OCI-LY1 (cell line): ENCODE data around the gene GNB5.
A peak's percentile ranks its signal among the peaks of the same experiment; 100 is the strongest.

Source experiments
- H2AFZ ChIP-seq: fragments of 200-600 bp; sonication (generic), shearing (Covaris generic); 2 replicates; pipeline ENCODE4 v1.6.0; 2014; ENCODE audit warnings: antibody characterized with exemption, mild to moderate bottlenecking, low read length
- H3F3A ChIP-seq: fragments of 200-600 bp; sonication (generic), shearing (Covaris generic); 2 replicates; pipeline ENCODE4 v1.6.0; 2014; ENCODE audit warnings: mild to moderate bottlenecking, antibody characterized with exemption, low read length, moderate library complexity; ENCODE audit not compliant: insufficient read depth
- H3K27ac ChIP-seq: fragments of 200-600 bp; sonication (generic); 2 replicates; pipeline ENCODE4 v1.5.1; 2014; ENCODE audit warnings: low read length, mixed run types, mild to moderate bottlenecking, low read depth; ENCODE audit not compliant: poor library complexity, severe bottlenecking
- H3K27me3 ChIP-seq: fragments of 200-600 bp; sonication (generic); 2 replicates; pipeline ENCODE4 v1.6.0; 2014; ENCODE audit warnings: antibody characterized with exemption, mild to moderate bottlenecking, low read length, moderate library complexity; ENCODE audit not compliant: insufficient read depth
- H3K36me3 ChIP-seq: fragments of 200-600 bp; sonication (generic); 2 replicates; pipeline ENCODE4 v1.6.1; 2014; ENCODE audit warnings: mild to moderate bottlenecking, antibody characterized with exemption, low read length, moderate library complexity, mixed read lengths; ENCODE audit not compliant: insufficient read depth
- H3K4me1 ChIP-seq: fragments of 200-600 bp; sonication (generic); 2 replicates; pipeline ENCODE4 v1.5.1; 2014; ENCODE audit warnings: mild to moderate bottlenecking, low read length, moderate library complexity; ENCODE audit not compliant: insufficient read depth, severe bottlenecking
- H3K4me2 ChIP-seq: fragments of 200-600 bp; sonication (generic), shearing (Covaris generic); 2 replicates; pipeline ENCODE4 v1.6.1; 2014; ENCODE audit warnings: low read length
- H3K4me3 ChIP-seq: fragments of 200-600 bp; sonication (generic); 2 replicates; pipeline ENCODE4 v1.5.1; 2014; ENCODE audit warnings: low read length, low read depth, mild to moderate bottlenecking, mixed read lengths; ENCODE audit not compliant: poor library complexity, severe bottlenecking
- H3K79me2 ChIP-seq: fragments of 200-600 bp; shearing (Covaris generic); 2 replicates; pipeline ENCODE4 v1.6.1; 2016; ENCODE audit warnings: mixed run types, low read length, mixed read lengths; ENCODE audit not compliant: insufficient read depth
- H3K9ac ChIP-seq: fragments of 200-600 bp; sonication (generic), shearing (Covaris generic); 2 replicates; pipeline ENCODE4 v1.6.1; 2014; ENCODE audit warnings: mild to moderate bottlenecking, low read length, mixed read lengths
- H3K9me2 ChIP-seq: fragments of 200-600 bp; sonication (generic), shearing (Covaris generic); 2 replicates; pipeline ENCODE4 v1.6.1; 2014; ENCODE audit warnings: low read depth, mild to moderate bottlenecking, low read length, mixed read lengths
- H3K9me3 ChIP-seq: fragments of 200-600 bp; shearing (Covaris generic); 2 replicates; pipeline ENCODE4 v1.6.1; 2014; ENCODE audit warnings: low read length, mixed read lengths
- H4K20me1 ChIP-seq: fragments of 200-600 bp; sonication (generic), shearing (Covaris generic); 2 replicates; pipeline ENCODE4 v1.6.0; 2016; ENCODE audit warnings: mild to moderate bottlenecking, low read length; ENCODE audit not compliant: insufficient read depth
- CTCF ChIP-seq: fragments of 200-600 bp; sonication (generic), shearing (Covaris generic); IDR thresholded peaks from 2 replicates; pipeline ENCODE4 v1.5.1; 2017; ENCODE audit warnings: mild to moderate bottlenecking, antibody characterized with exemption, low read length, moderate library complexity, mixed read lengths
- EZH2 ChIP-seq: fragments of 200-600 bp; sonication (generic), shearing (Covaris generic); IDR thresholded peaks from 2 replicates; pipeline ENCODE4 v1.8.0; 2017; ENCODE audit warnings: borderline replicate concordance, mixed run types, mild to moderate bottlenecking, antibody characterized with exemption, low read length, moderate library complexity, mixed read lengths

Gene GNB5

GRCh38 chr15:52140646-52141045 lies 50.5 kb downstream of the GNB5 start:
- no peaks in the 10 kb centered on the region for H3K9me2 ChIP-seq
- H3K9ac ChIP-seq = no peak overlapping the region
- no peaks in the 10 kb centered on the region for H3K27me3 ChIP-seq
- H3K9me3 ChIP-seq = no peaks in the 10 kb centered on the region
- H3K27ac ChIP-seq = no peak overlapping the region
- H3K79me2 ChIP-seq = no peaks in the 10 kb centered on the region
- peaks cover 7% of the 10 kb centered on the region for H3K4me1 ChIP-seq
- no peaks in the 10 kb centered on the region for H4K20me1 ChIP-seq
- no peak overlapping the region for H3K4me2 ChIP-seq
- no peak overlapping the region for H2AFZ ChIP-seq
- H3K4me3 ChIP-seq = no peak overlapping the region
- H3F3A ChIP-seq = no peaks in the 10 kb centered on the region
- TF ChIP-seq CTCF = no peak
- no peak for TF ChIP-seq EZH2
- H3K36me3 ChIP-seq = peaks cover 80% of the 10 kb centered on the region

- Histone ChIP-seq H3K79me2 (no peaks in the 10 kb centered on the region), H3K9me3 (no peaks in the 10 kb centered on the region), H3K4me2 (no peak overlapping the region), H3F3A (no peaks in the 10 kb centered on the region), H3K4me1 (peaks cover 8% of the 10 kb centered on the region), H3K4me3 (no peak overlapping the region), H3K9ac (no peak overlapping the region), H3K9me2 (no peaks in the 10 kb centered on the region), H2AFZ (no peak overlapping the region), H3K27ac (no peak overlapping the region), H4K20me1 (no peaks in the 10 kb centered on the region), H3K27me3 (no peaks in the 10 kb centered on the region), H3K36me3 (peaks cover 73% of the 10 kb centered on the region)
- peak; percentile 95 for TF ChIP-seq CTCF
- TF ChIP-seq EZH2 = no peak
These were observed 51.4 kb downstream of the GNB5 start for GRCh38 chr15:52139599-52140462.

- Histone ChIP-seq H3K4me1 (peaks cover 8% of the 10 kb centered on the region), H3K79me2 (no peaks in the 10 kb centered on the region), H2AFZ (no peak overlapping the region), H3K4me2 (no peak overlapping the region), H3K4me3 (no peak overlapping the region), H3K9me3 (no peaks in the 10 kb centered on the region), H3F3A (no peaks in the 10 kb centered on the region), H4K20me1 (no peaks in the 10 kb centered on the region), H3K9me2 (no peaks in the 10 kb centered on the region), H3K36me3 (peaks cover 69% of the 10 kb centered on the region; the same call in 1 of the 2 replicates), H3K9ac (no peak overlapping the region), H3K27ac (no peak overlapping the region), H3K27me3 (no peaks in the 10 kb centered on the region)
- TF ChIP-seq CTCF (no peak), EZH2 (no peak)
These were observed 53.5 kb downstream of the GNB5 start for GRCh38 chr15:52137432-52138357.
